GM23248 (cell line): ENCODE results near the gene STK38.

Experiments used
- EZH2 ChIP-seq: fragments of 200-600 bp; sonication (generic); IDR thresholded peaks from 2 replicates; pipeline ENCODE4 v1.6.1; 2018; ENCODE audit warnings: antibody characterized with exemption, mild to moderate bottlenecking; ENCODE audit not compliant: insufficient read depth, poor library complexity, severe bottlenecking
- EZH2phosphoT487 ChIP-seq: fragments of 200-600 bp; sonication (generic); IDR thresholded peaks from 2 replicates; pipeline ENCODE4 v1.6.1; 2018; ENCODE audit warnings: antibody characterized with exemption, moderate library complexity, mild to moderate bottlenecking, low read depth; ENCODE audit not compliant: insufficient read depth

- no peak for TF ChIP-seq EZH2
- no peak for TF ChIP-seq EZH2phosphoT487
These were observed 68.0 kb downstream of the STK38 start for GRCh38 chr6:36479256-36479655.
